ENCODE data around the gene NFE2L2. TPM values are rescaled to one million over a fixed set of nuclear protein-coding genes. Genes with fewer than 3 reads are reported as not detected.
"Not testable (repeated sequence)": the region's sequence is repeated elsewhere in the genome, so short reads cannot be mapped to it uniquely, and the experiment has no call there.

The NFE2L2 gene
- total RNA-seq, 2 donors from 2014 or later, result 98.6 to 126 TPM

GRCh38 chr2:177229442-177230242 is 34.9 kb downstream of the NFE2L2 start:
- 61% methylated on average over 8 of the region's 8 CpGs for WGBS
- Histone ChIP-seq H3K27me3 (replicated peaks; ENCODE audit: insufficient read depth) (no peaks in the 10 kb centered on the region), H3K4me3 (no peak overlapping the region), H3K27ac (no peak overlapping the region), H3K9me3 (no peaks in the 10 kb centered on the region), H3K36me3 (peaks cover 3 to 6% of the 10 kb centered on the region in 2 donors), H3K4me1 (replicated peaks) (no peaks in the 10 kb centered on the region)
- intact Hi-C loops (cut with DNase I), result no loop called here
- TF ChIP-seq POLR2A (IDR thresholded peaks at IDR 0.05) (no peak), POLR2AphosphoS5 (IDR thresholded peaks at IDR 0.05) (peak; percentile 10)
- no peak for DNase-seq (ENCODE audit: low spot score)

GRCh38 chr2:177225965-177226360 is 38.6 kb downstream of the NFE2L2 start:
- H3K4me3 ChIP-seq, result no peak overlapping the region
- H3K9me3 ChIP-seq, result no peaks in the 10 kb centered on the region
- H3K27me3 ChIP-seq (replicated peaks; ENCODE audit: insufficient read depth), result no peaks in the 10 kb centered on the region
- TF ChIP-seq CTCF (IDR thresholded peaks at IDR 0.05) (no peak), POLR2A (IDR thresholded peaks at IDR 0.05) (no peak), POLR2AphosphoS5 (IDR thresholded peaks at IDR 0.05) (no peak)
- WGBS, result 61% methylated on average over 2 of the region's 2 CpGs
- H3K27ac ChIP-seq, result no peak overlapping the region
- H3K36me3 ChIP-seq, result peaks cover 0 to 8% of the 10 kb centered on the region in 2 donors
- no peaks in the 10 kb centered on the region for H3K4me1 ChIP-seq (replicated peaks)
- intact Hi-C loops (cut with DNase I), result no loop called here
- DNase-seq (ENCODE audit: low spot score), result no peak

- not testable (repeated sequence) for H3K36me3 ChIP-seq
These were observed 41.1 kb downstream of the NFE2L2 start for GRCh38 chr2:177223436-177223835.

GRCh38 chr2:177221970-177222369 is 42.6 kb downstream of the NFE2L2 start:
- WGBS, result 86% methylated on average over 3 of the region's 3 CpGs
- DNase-seq (ENCODE audit: low spot score), result no peak
- TF ChIP-seq POLR2AphosphoS5 (IDR thresholded peaks at IDR 0.05) (no peak), CTCF (IDR thresholded peaks at IDR 0.05) (no peak), POLR2A (IDR thresholded peaks at IDR 0.05) (no peak)
- H3K27ac ChIP-seq, result no peak overlapping the region
- no peak overlapping the region for H3K4me3 ChIP-seq
- intact Hi-C loops (cut with DNase I), result no loop called here
- H3K9me3 ChIP-seq, result no peaks in the 10 kb centered on the region
- no peaks in the 10 kb centered on the region for H3K27me3 ChIP-seq (replicated peaks; ENCODE audit: insufficient read depth)
- H3K36me3 ChIP-seq, result peaks cover 3 to 8% of the 10 kb centered on the region in 2 donors
- H3K4me1 ChIP-seq (replicated peaks), result peaks cover 5% of the 10 kb centered on the region

More at GRCh38 chr2:177223436-177223835, 41.1 kb downstream of the NFE2L2 start:
- H3K27me3 ChIP-seq (replicated peaks; ENCODE audit: insufficient read depth); DNase-seq (ENCODE audit: low spot score); H3K4me1 ChIP-seq (replicated peaks); H3K27ac ChIP-seq; H3K9me3 ChIP-seq; H3K4me3 ChIP-seq; intact Hi-C loops (cut with DNase I): not testable (repeated sequence)

- TF ChIP-seq POLR2A (IDR thresholded peaks at IDR 0.05) (no peak), POLR2AphosphoS5 (IDR thresholded peaks at IDR 0.05) (no peak), CTCF (IDR thresholded peaks at IDR 0.05) (no peak)
- 96% methylated on average over 3 of the region's 3 CpGs for WGBS
- H3K9me3 ChIP-seq, result no peaks in the 10 kb centered on the region
- no peaks in the 10 kb centered on the region for H3K27me3 ChIP-seq (replicated peaks; ENCODE audit: insufficient read depth)
- peaks cover 5% of the 10 kb centered on the region for H3K4me1 ChIP-seq (replicated peaks)
- H3K36me3 ChIP-seq, result peaks cover 3 to 8% of the 10 kb centered on the region in 2 donors
- intact Hi-C loops (cut with DNase I), result no loop called here
- DNase-seq (ENCODE audit: low spot score), result no peak
- no peak overlapping the region for H3K27ac ChIP-seq
- H3K4me3 ChIP-seq, result no peak overlapping the region
These were observed 43.0 kb downstream of the NFE2L2 start for GRCh38 chr2:177221534-177221933.

- WGBS, result 92% methylated on average over 2 of the region's 2 CpGs
- H3K27me3 ChIP-seq (replicated peaks; ENCODE audit: insufficient read depth); H3K4me1 ChIP-seq (replicated peaks); DNase-seq (ENCODE audit: low spot score); H3K27ac ChIP-seq; H3K4me3 ChIP-seq; H3K9me3 ChIP-seq; intact Hi-C loops (cut with DNase I): not testable (repeated sequence)
- H3K36me3 ChIP-seq, result peaks cover 3 to 13% of the 10 kb centered on the region in 2 donors
These were observed 44.7 kb downstream of the NFE2L2 start for GRCh38 chr2:177219787-177220186.
